ENCODE results near the gene MEF2C. TPM values are rescaled to one million over a fixed set of nuclear protein-coding genes. Genes with fewer than 3 reads are reported as not detected.

MEF2C gene
- total RNA-seq, 2 donors from 2014 or later, result 0.64 to 0.86 TPM

DNA sequence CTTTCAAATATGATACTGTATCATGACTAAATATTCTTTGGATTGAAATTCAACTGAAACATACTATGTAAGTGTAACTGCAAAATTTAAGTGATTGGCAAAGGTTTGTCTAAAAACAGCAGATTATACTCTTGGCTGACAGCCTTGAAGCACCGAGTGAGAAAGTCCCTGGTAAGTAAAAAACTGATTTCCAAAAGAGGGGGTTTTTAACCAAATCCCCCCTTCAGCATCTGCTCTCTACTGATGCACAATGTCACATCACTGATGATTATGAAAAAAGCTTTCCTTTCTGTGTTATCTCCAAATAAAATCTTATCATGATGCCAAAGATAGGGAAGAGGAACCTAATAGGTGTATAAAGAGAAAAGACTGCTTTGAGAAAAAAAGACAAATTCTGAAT is 141.0 kb downstream of the MEF2C start:
- H3K27ac ChIP-seq (ENCODE audit: low read depth, low read length), result no peak overlapping the region
- H3K27me3 Mint-ChIP-seq (ENCODE audit: insufficient read depth), result peaks cover 2% of the 10 kb centered on the region
- H3K4me1 ChIP-seq (ENCODE audit: control insufficient read depth, insufficient read depth, low read length), result no peaks in the 10 kb centered on the region
- H3K9ac ChIP-seq (ENCODE audit: extremely low read depth, low read length, poor library complexity, severe bottlenecking), result no peak overlapping the region
- H3K4me3 ChIP-seq (ENCODE audit: low read length), result no peak overlapping the region
- DNase-seq, result no peak
- no peaks in the 10 kb centered on the region for H3K4me1 Mint-ChIP-seq
- no peaks in the 10 kb centered on the region for H3K9me3 ChIP-seq (ENCODE audit: control insufficient read depth, low read length)
- H3K36me3 Mint-ChIP-seq (ENCODE audit: low read depth), result no peaks in the 10 kb centered on the region
- H3K27ac Mint-ChIP-seq, result no peak overlapping the region
- no peaks in the 10 kb centered on the region for H3K27me3 ChIP-seq (ENCODE audit: control insufficient read depth, insufficient read depth, low read length, poor library complexity, severe bottlenecking)
- H3K4me3 Mint-ChIP-seq, result no peak overlapping the region
- no peaks in the 10 kb centered on the region for H3K36me3 ChIP-seq (ENCODE audit: control insufficient read depth, insufficient read depth, low read length)
- TF ChIP-seq, protein P1, sequence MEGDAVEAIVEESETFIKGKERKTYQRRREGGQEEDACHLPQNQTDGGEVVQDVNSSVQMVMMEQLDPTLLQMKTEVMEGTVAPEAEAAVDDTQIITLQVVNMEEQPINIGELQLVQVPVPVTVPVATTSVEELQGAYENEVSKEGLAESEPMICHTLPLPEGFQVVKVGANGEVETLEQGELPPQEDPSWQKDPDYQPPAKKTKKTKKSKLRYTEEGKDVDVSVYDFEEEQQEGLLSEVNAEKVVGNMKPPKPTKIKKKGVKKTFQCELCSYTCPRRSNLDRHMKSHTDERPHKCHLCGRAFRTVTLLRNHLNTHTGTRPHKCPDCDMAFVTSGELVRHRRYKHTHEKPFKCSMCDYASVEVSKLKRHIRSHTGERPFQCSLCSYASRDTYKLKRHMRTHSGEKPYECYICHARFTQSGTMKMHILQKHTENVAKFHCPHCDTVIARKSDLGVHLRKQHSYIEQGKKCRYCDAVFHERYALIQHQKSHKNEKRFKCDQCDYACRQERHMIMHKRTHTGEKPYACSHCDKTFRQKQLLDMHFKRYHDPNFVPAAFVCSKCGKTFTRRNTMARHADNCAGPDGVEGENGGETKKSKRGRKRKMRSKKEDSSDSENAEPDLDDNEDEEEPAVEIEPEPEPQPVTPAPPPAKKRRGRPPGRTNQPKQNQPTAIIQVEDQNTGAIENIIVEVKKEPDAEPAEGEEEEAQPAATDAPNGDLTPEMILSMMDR (conservative IDR thresholded peaks at IDR 0.05), result no peak
- WGBS, 2 experiments (ENCODE audit: insufficient coverage in 1 of 2, insufficient read length in 1 of 2), result 89 to 93% methylated on average over 1 of the region's 1 CpG
- H3K9me3 Mint-ChIP-seq, result no peaks in the 10 kb centered on the region

DNA sequence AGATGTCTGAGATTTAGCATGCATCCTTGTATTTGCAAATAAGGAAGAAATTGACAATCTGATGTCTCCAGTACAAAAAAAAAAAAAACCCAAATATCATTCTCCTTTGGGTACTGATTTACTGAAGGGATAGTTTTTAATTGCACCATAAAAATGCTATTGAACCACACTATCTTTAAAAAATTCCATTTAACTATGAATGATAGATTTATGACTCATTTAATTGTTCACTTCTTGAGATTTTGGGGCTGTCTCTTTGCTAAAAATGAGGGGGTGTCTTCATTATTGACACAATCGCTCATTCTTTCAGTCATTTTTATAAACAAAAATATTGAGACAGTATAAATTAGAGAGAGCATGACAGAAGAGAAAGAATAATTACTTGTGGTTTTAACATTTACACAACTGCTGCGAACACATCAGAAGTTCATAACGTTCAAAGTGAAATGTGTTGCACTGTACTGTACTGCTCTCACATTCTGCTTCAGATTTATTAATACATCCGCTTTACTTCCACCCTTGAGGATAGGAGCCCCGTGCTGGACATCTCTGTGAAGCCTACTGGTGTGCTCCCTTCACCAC is 142.3 kb downstream of the MEF2C start:
- Mint-ChIP-seq H3K27me3 (ENCODE audit: insufficient read depth) (peaks cover 2% of the 10 kb centered on the region), H3K4me1 (no peaks in the 10 kb centered on the region), H3K9me3 (no peaks in the 10 kb centered on the region), H3K27ac (no peak overlapping the region), H3K36me3 (ENCODE audit: low read depth) (no peaks in the 10 kb centered on the region), H3K4me3 (no peak overlapping the region)
- no peaks in the 10 kb centered on the region for H3K36me3 ChIP-seq (ENCODE audit: control insufficient read depth, insufficient read depth, low read length)
- no peak overlapping the region for H3K4me3 ChIP-seq (ENCODE audit: low read length)
- DNase-seq, result no peak
- no peaks in the 10 kb centered on the region for H3K9me3 ChIP-seq (ENCODE audit: control insufficient read depth, low read length)
- H3K27me3 ChIP-seq (ENCODE audit: control insufficient read depth, insufficient read depth, low read length, poor library complexity, severe bottlenecking), result no peaks in the 10 kb centered on the region
- TF ChIP-seq, protein P1 (conservative IDR thresholded peaks at IDR 0.05), result no peak
- no peak overlapping the region for H3K9ac ChIP-seq (ENCODE audit: extremely low read depth, low read length, poor library complexity, severe bottlenecking)
- 94 to 100% methylated on average over 2 to 4 of the region's 5 CpGs for WGBS, 2 experiments (ENCODE audit: insufficient coverage in 1 of 2, insufficient read length in 1 of 2)
- H3K4me1 ChIP-seq (ENCODE audit: control insufficient read depth, insufficient read depth, low read length), result no peaks in the 10 kb centered on the region
- no peak overlapping the region for H3K27ac ChIP-seq (ENCODE audit: low read depth, low read length)

DNA sequence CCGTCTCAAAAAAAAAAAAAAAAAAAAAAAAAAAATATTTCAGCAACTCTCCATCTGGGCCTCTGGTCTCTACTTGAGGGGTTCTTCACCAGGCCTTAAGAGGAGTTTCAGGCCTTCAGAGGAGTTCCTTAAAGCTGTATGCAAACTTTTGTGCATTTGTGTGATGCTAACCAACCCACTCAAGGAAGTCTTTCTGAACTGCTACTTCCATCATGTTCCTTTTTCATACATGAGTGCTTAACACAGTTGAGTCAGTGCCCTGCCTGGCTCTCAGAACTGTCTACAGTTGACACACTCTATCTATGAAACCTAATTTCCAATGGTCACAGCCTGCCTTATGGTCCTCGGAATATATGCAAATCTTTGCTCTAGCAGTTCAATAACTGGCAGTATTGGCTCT is 146.5 kb downstream of the MEF2C start:
- Mint-ChIP-seq H3K4me3 (no peak overlapping the region), H3K9me3 (no peaks in the 10 kb centered on the region), H3K36me3 (ENCODE audit: low read depth) (no peaks in the 10 kb centered on the region), H3K4me1 (no peaks in the 10 kb centered on the region), H3K27ac (no peak overlapping the region), H3K27me3 (ENCODE audit: insufficient read depth) (peaks cover 2% of the 10 kb centered on the region)
- Histone ChIP-seq H3K4me1 (ENCODE audit: control insufficient read depth, insufficient read depth, low read length) (no peaks in the 10 kb centered on the region), H3K4me3 (ENCODE audit: low read length) (no peak overlapping the region), H3K36me3 (ENCODE audit: control insufficient read depth, insufficient read depth, low read length) (no peaks in the 10 kb centered on the region), H3K27me3 (ENCODE audit: control insufficient read depth, insufficient read depth, low read length, poor library complexity, severe bottlenecking) (no peaks in the 10 kb centered on the region), H3K9me3 (ENCODE audit: control insufficient read depth, low read length) (no peaks in the 10 kb centered on the region), H3K27ac (ENCODE audit: low read depth, low read length) (no peak overlapping the region), H3K9ac (ENCODE audit: extremely low read depth, low read length, poor library complexity, severe bottlenecking) (no peak overlapping the region)
- no peak for DNase-seq
- TF ChIP-seq, protein P1 (conservative IDR thresholded peaks at IDR 0.05), result no peak
- WGBS, 2 experiments (ENCODE audit: insufficient coverage in 1 of 2, insufficient read length in 1 of 2), result 89 to 93% methylated on average over 1 of the region's 2 CpGs
